Measurements from ENCODE around the gene ARID1B. TPM values are rescaled to one million over a fixed set of nuclear protein-coding genes. Genes with fewer than 3 reads are reported as not detected.
A peak's percentile ranks its signal among the peaks of the same experiment; 100 is the strongest.

ARID1B gene
- total RNA-seq, 1 experiment from 2014 or later = 58.8 TPM

DNA sequence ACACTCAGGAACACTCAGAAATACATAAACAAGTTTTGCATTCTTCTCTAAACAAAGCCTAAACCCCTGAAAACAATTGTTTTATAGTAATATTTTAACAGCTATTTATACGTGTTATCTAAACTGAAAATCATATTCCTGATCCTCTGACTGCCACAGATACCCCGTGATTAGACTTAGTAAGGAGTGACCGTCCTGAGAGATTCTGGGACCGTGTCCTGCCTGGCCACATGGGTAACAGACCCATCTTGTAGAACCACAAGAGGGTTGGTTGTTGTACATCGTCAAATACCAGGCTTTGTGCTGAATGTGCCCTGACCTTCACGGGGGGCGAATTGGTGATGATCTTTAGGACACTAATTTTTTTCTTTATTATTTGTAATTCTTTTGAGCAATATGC, 331.7 kb downstream of the ARID1B start:
- no TSS peak for BruUV-seq (replicated peaks)

DNA sequence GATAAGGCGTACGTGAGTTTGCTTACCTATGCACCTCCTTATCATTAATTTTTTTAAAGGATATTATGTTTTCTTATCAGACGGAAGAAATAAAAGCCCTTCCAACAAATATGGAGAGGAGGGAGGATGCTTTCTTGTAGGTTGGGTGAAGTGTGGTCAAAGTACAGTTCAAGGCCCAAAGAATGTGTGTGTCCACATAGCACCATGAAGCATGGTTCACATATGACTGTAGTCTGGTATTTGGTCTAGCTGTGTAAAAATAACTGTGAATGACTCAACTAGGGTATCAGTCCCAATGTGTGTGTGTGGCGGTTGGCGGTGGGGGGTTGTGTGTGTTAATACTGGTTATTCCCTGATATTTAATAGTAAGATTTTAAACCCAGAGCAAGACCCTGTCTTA, 333.4 kb downstream of the ARID1B start:
- CTCF ChIA-PET = no interaction called here
- peaks cover 36% of the 10 kb centered on the region for H3K36me3 Mint-ChIP-seq (ENCODE audit: insufficient read depth, unreplicated experiment)
- POLR2A ChIA-PET = interaction anchor here (0.6 kb wide), 1 partner anchor 25 kb away, joined by 3 read pairs; no protein-coding TSS in a partner anchor
- H3K4me3 Mint-ChIP-seq (ENCODE audit: unreplicated experiment) = peak overlapping the region; percentile 29
- Histone ChIP-seq H3K27me3 (replicated peaks; ENCODE audit: control insufficient read depth, insufficient read depth, low read length) (no peaks in the 10 kb centered on the region), H3K36me3 (ENCODE audit: control insufficient read depth, insufficient read depth, low read length) (no peaks in the 10 kb centered on the region), H3K4me1 (peaks cover 17% of the 10 kb centered on the region), H3K4me3 (ENCODE audit: low read depth, low read length) (no peak overlapping the region), H3K9me3 (no peaks in the 10 kb centered on the region)
- intact Hi-C loops (cut with micrococcal nuclease; ENCODE audit: unreplicated experiment) = no loop called here
- no TSS peak for BruUV-seq (replicated peaks)
- peaks cover 33% of the 10 kb centered on the region for H3K4me1 Mint-ChIP-seq (ENCODE audit: low read depth, unreplicated experiment)
- DNase-seq = peak; percentile 52 to 60
- H3K27ac Mint-ChIP-seq (ENCODE audit: unreplicated experiment) = peak overlapping the region; percentile 29
- H3K9me3 Mint-ChIP-seq (ENCODE audit: unreplicated experiment) = peaks cover 9% of the 10 kb centered on the region
- no peaks in the 10 kb centered on the region for H3K27me3 Mint-ChIP-seq (ENCODE audit: insufficient read depth, unreplicated experiment)
- TF ChIP-seq, protein P1, sequence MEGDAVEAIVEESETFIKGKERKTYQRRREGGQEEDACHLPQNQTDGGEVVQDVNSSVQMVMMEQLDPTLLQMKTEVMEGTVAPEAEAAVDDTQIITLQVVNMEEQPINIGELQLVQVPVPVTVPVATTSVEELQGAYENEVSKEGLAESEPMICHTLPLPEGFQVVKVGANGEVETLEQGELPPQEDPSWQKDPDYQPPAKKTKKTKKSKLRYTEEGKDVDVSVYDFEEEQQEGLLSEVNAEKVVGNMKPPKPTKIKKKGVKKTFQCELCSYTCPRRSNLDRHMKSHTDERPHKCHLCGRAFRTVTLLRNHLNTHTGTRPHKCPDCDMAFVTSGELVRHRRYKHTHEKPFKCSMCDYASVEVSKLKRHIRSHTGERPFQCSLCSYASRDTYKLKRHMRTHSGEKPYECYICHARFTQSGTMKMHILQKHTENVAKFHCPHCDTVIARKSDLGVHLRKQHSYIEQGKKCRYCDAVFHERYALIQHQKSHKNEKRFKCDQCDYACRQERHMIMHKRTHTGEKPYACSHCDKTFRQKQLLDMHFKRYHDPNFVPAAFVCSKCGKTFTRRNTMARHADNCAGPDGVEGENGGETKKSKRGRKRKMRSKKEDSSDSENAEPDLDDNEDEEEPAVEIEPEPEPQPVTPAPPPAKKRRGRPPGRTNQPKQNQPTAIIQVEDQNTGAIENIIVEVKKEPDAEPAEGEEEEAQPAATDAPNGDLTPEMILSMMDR (IDR thresholded peaks at IDR 0.05; ENCODE audit: insufficient read depth in 1 of 2, low read depth in 1 of 2, low read length in 1 of 2, severe bottlenecking in 1 of 2, unreplicated experiment in 1 of 2) = no peak

More for the DNA sequence above, 331.7 kb downstream of the ARID1B start:
- POLR2A ChIA-PET = no interaction called here
- no peaks in the 10 kb centered on the region for H3K27me3 ChIP-seq (replicated peaks; ENCODE audit: control insufficient read depth, insufficient read depth, low read length)
- TF ChIP-seq, protein P1 (IDR thresholded peaks at IDR 0.05; ENCODE audit: insufficient read depth in 1 of 2, low read depth in 1 of 2, low read length in 1 of 2, severe bottlenecking in 1 of 2, unreplicated experiment in 1 of 2) = no peak
- H3K27me3 Mint-ChIP-seq (ENCODE audit: insufficient read depth, unreplicated experiment) = no peaks in the 10 kb centered on the region
- H3K4me1 ChIP-seq = peaks cover 17% of the 10 kb centered on the region
- no peak overlapping the region for H3K27ac Mint-ChIP-seq (ENCODE audit: unreplicated experiment)
- H3K4me3 ChIP-seq (ENCODE audit: low read depth, low read length) = no peak overlapping the region
- intact Hi-C loops (cut with micrococcal nuclease; ENCODE audit: unreplicated experiment) = no loop called here
- no peak overlapping the region for H3K4me3 Mint-ChIP-seq (ENCODE audit: unreplicated experiment)
- H3K9me3 Mint-ChIP-seq (ENCODE audit: unreplicated experiment) = peaks cover 9% of the 10 kb centered on the region
- DNase-seq = no peak
- peaks cover 33% of the 10 kb centered on the region for H3K4me1 Mint-ChIP-seq (ENCODE audit: low read depth, unreplicated experiment)
- CTCF ChIA-PET = no interaction called here
- no peaks in the 10 kb centered on the region for H3K36me3 ChIP-seq (ENCODE audit: control insufficient read depth, insufficient read depth, low read length)
- peaks cover 41% of the 10 kb centered on the region for H3K36me3 Mint-ChIP-seq (ENCODE audit: insufficient read depth, unreplicated experiment)
- H3K9me3 ChIP-seq = no peaks in the 10 kb centered on the region

DNA sequence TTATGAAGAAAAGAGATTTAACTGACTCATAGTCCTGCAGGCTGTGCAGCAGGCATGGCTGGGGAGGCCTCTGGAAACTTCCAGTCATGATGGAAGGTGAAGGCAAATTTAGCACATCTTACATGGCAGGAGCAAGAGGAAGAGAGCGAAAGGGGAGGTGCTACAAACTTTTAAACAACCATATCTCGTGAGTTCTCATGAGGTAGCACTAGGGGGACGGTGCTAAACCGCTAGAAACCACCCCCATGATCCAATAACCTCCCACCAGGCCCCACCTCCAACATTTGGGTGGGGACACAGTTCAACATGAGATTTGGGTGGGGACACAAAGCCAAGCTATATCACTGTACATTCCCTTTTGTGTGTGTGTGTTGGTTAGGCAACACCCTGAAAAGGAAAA, 336.2 kb downstream of the ARID1B start:
- Histone ChIP-seq H3K4me1 (peaks cover 17% of the 10 kb centered on the region), H3K27me3 (replicated peaks; ENCODE audit: control insufficient read depth, insufficient read depth, low read length) (no peaks in the 10 kb centered on the region), H3K9me3 (no peaks in the 10 kb centered on the region), H3K4me3 (ENCODE audit: low read depth, low read length) (no peak overlapping the region), H3K36me3 (ENCODE audit: control insufficient read depth, insufficient read depth, low read length) (no peaks in the 10 kb centered on the region)
- intact Hi-C loops (cut with micrococcal nuclease; ENCODE audit: unreplicated experiment) = no loop called here
- Mint-ChIP-seq H3K27ac (ENCODE audit: unreplicated experiment) (no peak overlapping the region), H3K4me3 (ENCODE audit: unreplicated experiment) (no peak overlapping the region), H3K4me1 (ENCODE audit: low read depth, unreplicated experiment) (peaks cover 17% of the 10 kb centered on the region), H3K27me3 (ENCODE audit: insufficient read depth, unreplicated experiment) (no peaks in the 10 kb centered on the region), H3K9me3 (ENCODE audit: unreplicated experiment) (peaks cover 9% of the 10 kb centered on the region), H3K36me3 (ENCODE audit: insufficient read depth, unreplicated experiment) (peaks cover 36% of the 10 kb centered on the region)
- POLR2A ChIA-PET = no interaction called here
- TF ChIP-seq, protein P1 (IDR thresholded peaks at IDR 0.05; ENCODE audit: insufficient read depth in 1 of 2, low read depth in 1 of 2, low read length in 1 of 2, severe bottlenecking in 1 of 2, unreplicated experiment in 1 of 2) = no peak
- CTCF ChIA-PET = no interaction called here
- DNase-seq = no peak
- no TSS peak for BruUV-seq (replicated peaks)

All from Caco-2 (cell line).